Colonic mucosa (tissue), 4 donors: ENCODE measurements around the gene ANKRD37. TPM values are rescaled to one million over a fixed set of nuclear protein-coding genes. Genes with fewer than 3 reads are reported as not detected.

ENCODE experiments used
- DNase-seq: peaks from one replicate; pipeline ENCODE4 v3.0.0-alpha.2; 2020
- H3K27ac ChIP-seq: fragments of 200-600 bp; one replicate; pipeline ENCODE4 v1.8.0; 2021
- H3K27me3 ChIP-seq: fragments of 200-600 bp; one replicate; pipeline ENCODE4 v1.8.0; 2021
- H3K36me3 ChIP-seq: fragments of 200-600 bp; one replicate; pipeline ENCODE4 v1.8.0; 2021
- H3K4me1 ChIP-seq: fragments of 200-600 bp; one replicate; pipeline ENCODE4 v1.8.0; 2021; ENCODE audit warnings: mild to moderate bottlenecking
- H3K4me3 ChIP-seq: fragments of 200-600 bp; one replicate; pipeline ENCODE4 v1.8.0; 2021
- H3K9ac ChIP-seq, 2 donors: one replicate each; pipeline ENCODE4 v1.7.0; 2013; ENCODE audit warnings: control low read depth in 2 of 2, low read depth in 2 of 2, low read length in 2 of 2
- H3K9me3 ChIP-seq: fragments of 200-600 bp; one replicate; pipeline ENCODE4 v1.8.0; 2021
- intact Hi-C: fragments of 100-400 bp; cut with DNase I; formaldehyde crosslinking; loops from one replicate; pipeline ENCODE4 v1.14.1; 2022
- total RNA-seq, 2 donors: library from RNA; stranded (reverse); fragmentation: NEBNext Ultra II Directional in 1 of 2; extraction: Animal tissue kit (Norgen Biotek cat#: 25700) in 1 of 2; gene quantifications; one replicate each; pipeline ENCODE4 v1.2.1, GENCODE V29; 2021
- TF ChIP-seq, protein P1 (sequence below): fragments of 200-600 bp; IDR thresholded peaks from one replicate; pipeline ENCODE4 v1.8.0; 2022; ENCODE audit warnings: antibody characterized with exemption, mild to moderate bottlenecking
- donor health status: healthy.
- donor health status: DM: no; HTN: no; CAD: no.
- donor health status: DM: no; HTN: no; CAD: no.

Gene ANKRD37
- total RNA-seq, 2 donors from 2014 or later, result 12.7 to 17.3 TPM

DNA sequence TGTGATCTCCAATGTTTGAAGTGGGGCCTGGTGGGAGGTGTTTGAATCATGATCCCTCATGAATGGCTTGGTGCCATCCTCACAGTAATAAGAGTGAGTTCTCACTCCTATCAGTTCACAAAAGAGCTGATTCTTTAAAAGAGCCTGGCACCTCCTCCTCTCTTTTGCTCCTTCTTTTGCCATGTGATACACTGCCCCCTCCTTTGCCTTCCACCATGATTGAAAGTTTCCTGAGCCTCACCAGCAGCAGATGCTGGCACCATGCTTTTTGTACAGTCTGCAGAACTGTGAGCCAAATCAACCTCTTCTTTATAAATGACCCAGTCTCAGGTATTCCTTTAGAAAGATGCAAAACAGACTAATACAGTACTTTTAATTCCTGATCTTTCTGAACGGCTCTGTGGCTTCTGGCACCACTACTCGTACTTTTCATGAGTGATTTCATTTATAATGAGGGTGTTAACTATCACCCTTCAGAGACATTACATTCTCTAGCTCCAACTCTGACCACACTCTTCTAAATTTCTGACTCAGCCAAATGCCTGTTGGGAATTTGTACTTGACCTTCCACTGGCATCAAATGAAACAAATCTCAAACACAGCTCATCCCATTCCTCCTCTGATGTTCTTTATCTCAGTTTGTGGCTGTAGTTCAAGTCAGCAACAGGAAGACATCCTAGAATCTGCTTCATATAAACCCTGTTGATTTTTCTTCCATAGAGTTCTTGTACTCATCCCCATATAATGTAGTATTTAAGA, 24.9 kb downstream of the ANKRD37 start:
- intact Hi-C loops, result no loop called here
- DNase-seq, result no peak
- Histone ChIP-seq H3K27me3 (no peaks in the 10 kb centered on the region), H3K36me3 (no peaks in the 10 kb centered on the region), H3K27ac (no peak overlapping the region), H3K9ac (no peak overlapping the region), H3K4me1 (peaks cover 3% of the 10 kb centered on the region), H3K9me3 (no peaks in the 10 kb centered on the region), H3K4me3 (no peak overlapping the region)
- TF ChIP-seq, protein P1, sequence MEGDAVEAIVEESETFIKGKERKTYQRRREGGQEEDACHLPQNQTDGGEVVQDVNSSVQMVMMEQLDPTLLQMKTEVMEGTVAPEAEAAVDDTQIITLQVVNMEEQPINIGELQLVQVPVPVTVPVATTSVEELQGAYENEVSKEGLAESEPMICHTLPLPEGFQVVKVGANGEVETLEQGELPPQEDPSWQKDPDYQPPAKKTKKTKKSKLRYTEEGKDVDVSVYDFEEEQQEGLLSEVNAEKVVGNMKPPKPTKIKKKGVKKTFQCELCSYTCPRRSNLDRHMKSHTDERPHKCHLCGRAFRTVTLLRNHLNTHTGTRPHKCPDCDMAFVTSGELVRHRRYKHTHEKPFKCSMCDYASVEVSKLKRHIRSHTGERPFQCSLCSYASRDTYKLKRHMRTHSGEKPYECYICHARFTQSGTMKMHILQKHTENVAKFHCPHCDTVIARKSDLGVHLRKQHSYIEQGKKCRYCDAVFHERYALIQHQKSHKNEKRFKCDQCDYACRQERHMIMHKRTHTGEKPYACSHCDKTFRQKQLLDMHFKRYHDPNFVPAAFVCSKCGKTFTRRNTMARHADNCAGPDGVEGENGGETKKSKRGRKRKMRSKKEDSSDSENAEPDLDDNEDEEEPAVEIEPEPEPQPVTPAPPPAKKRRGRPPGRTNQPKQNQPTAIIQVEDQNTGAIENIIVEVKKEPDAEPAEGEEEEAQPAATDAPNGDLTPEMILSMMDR, result no peak

DNA sequence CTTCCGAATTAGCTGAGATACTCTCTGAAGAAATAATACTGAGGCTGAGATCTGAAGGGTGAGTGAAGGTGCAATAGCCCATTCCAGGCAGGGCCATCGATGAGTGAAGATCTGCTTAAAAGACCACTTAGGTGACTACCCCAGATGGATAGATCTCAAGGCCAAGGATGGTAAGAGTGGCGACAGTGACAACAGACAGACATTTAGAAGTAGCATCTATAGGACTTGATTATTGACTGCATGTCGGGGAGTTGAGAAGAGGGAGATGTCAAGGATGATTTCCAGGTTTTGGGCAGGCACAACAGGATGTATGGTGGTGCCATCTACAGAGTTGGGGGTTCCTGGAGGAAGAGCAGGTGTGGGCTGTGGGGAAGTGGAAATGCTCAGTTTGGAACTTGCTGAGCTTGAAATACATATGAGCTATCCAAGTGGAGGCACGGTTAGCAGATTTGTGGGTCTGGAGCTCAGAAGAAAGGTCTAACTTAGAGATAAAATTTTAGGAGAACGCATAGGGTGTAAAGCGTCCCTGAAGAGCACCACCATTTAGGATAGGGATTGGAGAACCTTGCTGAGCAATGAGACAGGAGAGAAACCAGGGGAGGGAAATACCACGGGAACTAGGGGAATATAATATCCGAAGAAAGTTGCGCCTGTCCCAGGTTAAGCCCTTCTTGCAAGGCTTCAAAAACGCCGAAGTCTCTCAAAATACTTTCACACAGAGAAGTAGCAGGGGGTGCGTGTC, 28.4 kb downstream of the ANKRD37 start:
- peak overlapping the region; percentile 79 for H3K4me3 ChIP-seq
- no peaks in the 10 kb centered on the region for H3K36me3 ChIP-seq
- no peak for DNase-seq
- intact Hi-C loops, result loop anchor here (5.0 kb wide), 1 partner anchor 42 kb away; no protein-coding TSS in a partner anchor
- TF ChIP-seq, protein P1, result no peak
- peak overlapping the region; percentile 86 for H3K27ac ChIP-seq
- H3K4me1 ChIP-seq, result peaks cover 3% of the 10 kb centered on the region
- H3K27me3 ChIP-seq, result no peaks in the 10 kb centered on the region
- H3K9me3 ChIP-seq, result no peaks in the 10 kb centered on the region
- peak overlapping the region; percentile 95 to 97 for H3K9ac ChIP-seq

DNA sequence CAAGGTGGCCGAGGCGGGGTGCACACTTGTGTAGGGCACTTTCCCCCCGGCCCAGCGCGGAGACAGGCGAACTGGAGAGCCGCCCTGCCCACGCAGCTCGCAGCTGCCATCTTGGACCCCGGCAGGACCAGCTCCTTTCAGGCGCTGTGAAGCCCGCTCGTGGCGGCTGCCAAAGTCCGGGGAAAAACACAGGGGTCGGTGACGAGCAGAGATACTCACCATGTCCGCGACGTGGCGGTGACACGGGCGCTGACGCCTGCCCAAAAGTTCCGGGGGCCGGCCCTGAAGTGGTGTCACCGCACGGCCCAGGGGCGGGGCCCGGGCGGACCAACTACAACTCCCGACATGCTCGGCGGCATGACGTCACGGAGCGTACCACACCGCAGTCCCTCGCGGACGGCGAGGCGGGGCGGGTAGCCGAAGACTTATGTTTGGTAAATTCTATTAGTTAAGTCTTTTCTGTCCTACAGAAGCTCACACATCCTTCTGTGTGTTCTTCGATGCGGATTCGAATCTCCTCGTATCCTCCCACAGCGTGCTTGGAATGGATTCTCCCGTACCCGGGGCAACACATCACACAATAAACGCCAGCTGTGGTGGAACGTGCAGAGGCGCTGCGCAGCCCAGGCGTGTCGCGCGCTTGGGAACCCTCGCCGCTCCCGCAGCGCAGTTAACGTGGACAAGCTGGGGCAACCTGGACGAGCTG, 29.2 kb downstream of the ANKRD37 start, which contains the start of gene UFSP2:
Gene UFSP2, minus strand, starts transcription at position 318 of the 706 bp plus-strand sequence. Its CDS starts 96 bp downstream, at position 222.
- Histone ChIP-seq H3K9me3 (no peaks in the 10 kb centered on the region), H3K27ac (peak within 1 kb of the TSS; percentile 86), H3K4me1 (no peaks in the 10 kb centered on the region), H3K27me3 (no peaks in the 10 kb centered on the region), H3K36me3 (no peaks in the 10 kb centered on the region), H3K4me3 (peak within 1 kb of the TSS; percentile 79), H3K9ac (peak within 1 kb of the TSS; percentile 95 to 97)
- intact Hi-C loops, result loop anchor here (5.0 kb wide), 1 partner anchor 42 kb away; no protein-coding TSS in a partner anchor
- peak; percentile 89 for DNase-seq
- TF ChIP-seq, protein P1, result no peak

DNA sequence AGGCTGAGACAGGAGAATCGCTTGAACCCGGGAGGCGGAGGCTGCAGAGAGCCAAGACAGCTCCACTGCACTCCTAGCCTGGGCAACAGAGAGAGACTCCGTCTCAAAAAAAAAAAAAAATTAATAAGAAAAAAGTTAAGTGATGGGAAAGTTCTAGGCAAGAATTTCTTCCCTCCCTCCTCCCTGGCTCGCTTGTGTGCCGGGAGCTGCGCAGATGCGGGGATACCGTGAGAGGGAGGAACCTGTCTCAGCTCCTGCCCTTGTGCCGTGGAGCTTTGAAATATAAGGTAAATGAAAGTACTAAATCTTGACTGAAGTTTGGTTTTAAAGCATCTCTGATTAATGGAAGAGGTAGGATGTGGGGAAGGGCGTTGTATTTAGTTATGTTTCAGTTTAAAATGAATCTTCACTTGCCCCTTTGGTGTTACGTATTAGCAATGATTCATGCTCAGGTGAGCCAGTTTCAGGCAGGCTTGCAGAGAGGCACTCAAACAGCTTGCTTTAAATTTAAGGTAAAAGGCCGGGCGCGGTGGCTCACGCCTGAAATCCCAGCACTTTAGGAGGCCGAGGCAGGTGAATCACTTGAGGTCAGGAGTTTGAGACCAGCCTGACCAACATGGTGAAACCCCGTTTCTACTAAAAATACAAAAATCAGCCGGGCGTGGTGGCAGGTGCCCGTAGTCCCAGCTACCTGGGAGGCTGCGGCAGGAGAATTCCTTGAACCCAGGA, 30.5 kb downstream of the ANKRD37 start:
- no peak overlapping the region for H3K4me3 ChIP-seq
- intact Hi-C loops, result loop anchor here (5.0 kb wide), 1 partner anchor 40 kb away; no protein-coding TSS in a partner anchor
- H3K36me3 ChIP-seq, result no peaks in the 10 kb centered on the region
- no peak overlapping the region for H3K27ac ChIP-seq
- no peaks in the 10 kb centered on the region for H3K4me1 ChIP-seq
- no peak for DNase-seq
- H3K9me3 ChIP-seq, result no peaks in the 10 kb centered on the region
- no peaks in the 10 kb centered on the region for H3K27me3 ChIP-seq
- no peak overlapping the region for H3K9ac ChIP-seq
- TF ChIP-seq, protein P1, result no peak
